ENCODE data around the gene KLHL14. TPM values are rescaled to one million over a fixed set of nuclear protein-coding genes. Genes with fewer than 3 reads are reported as not detected.
"Not testable (repeated sequence)": the region's sequence is repeated elsewhere in the genome, so short reads cannot be mapped to it uniquely, and the experiment has no call there.

The KLHL14 gene
- total and polyA plus RNA-seq, 10 of the 15 experiments (the other 5 are each of a cell fraction or from before 2014, with no cell fraction given) = 0.03 to 0.05 TPM; not detected in 8

DNA sequence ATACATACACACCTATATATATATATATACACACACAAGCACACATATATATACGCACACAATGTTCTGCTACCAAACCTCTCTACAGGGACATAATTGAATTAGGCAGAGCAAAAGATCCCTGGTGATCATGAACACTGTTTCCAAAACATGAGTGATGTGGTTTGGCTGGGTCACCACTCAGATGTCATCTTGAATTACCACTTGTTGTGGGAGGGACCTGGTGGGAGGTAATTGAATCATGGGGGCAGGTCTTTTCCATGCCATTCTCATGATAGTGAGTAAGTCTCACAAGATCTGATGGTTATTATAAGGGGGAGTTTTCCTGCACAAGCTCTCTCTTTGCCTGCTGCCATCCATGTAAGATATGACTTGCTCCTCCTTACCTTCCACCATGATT lies 135.2 kb downstream of the KLHL14 start:
- intact Hi-C loops (cut with micrococcal nuclease; ENCODE audit: unreplicated experiment); H3K4me1 ChIP-seq (ENCODE audit: control insufficient read depth, insufficient read depth, low read length); H3K27me3 ChIP-seq (replicated peaks in 1 of 2; ENCODE audit: control insufficient read depth in 2 of 2, insufficient read depth in 2 of 2, low read length in 1 of 2); H3K4me3 ChIP-seq; in situ Hi-C loops (cut with MboI); H3K9ac ChIP-seq (ENCODE audit: control insufficient read depth, insufficient read depth, low read length); DNase-seq (ENCODE audit: low read depth, low spot score); BruUV-seq (replicated peaks); H4K20me1 ChIP-seq (ENCODE audit: control insufficient read depth, insufficient read depth); FAIRE-seq; H3K4me2 ChIP-seq (ENCODE audit: control insufficient read depth, insufficient read depth); SMC1A ChIA-PET (ENCODE audit: uncharacterized antibody, unreplicated experiment); H3K36me3 ChIP-seq (ENCODE audit: control insufficient read depth in 2 of 2, insufficient read depth in 2 of 2, low read length in 1 of 2); H2AFZ ChIP-seq (ENCODE audit: control insufficient read depth, low read depth, low read length); H3K9me3 ChIP-seq (replicated peaks; ENCODE audit: control insufficient read depth, insufficient read depth, low read length); RAD21 ChIA-PET (ENCODE audit: unreplicated experiment); ATAC-seq; POLR2A ChIA-PET; CTCF ChIA-PET; H3K79me2 ChIP-seq (ENCODE audit: control insufficient read depth, insufficient read depth, low read length); H3K27ac ChIP-seq (ENCODE audit: control insufficient read depth, insufficient read depth): not testable (repeated sequence)
- 82% methylated on average over 1 of the region's 1 CpG for WGBS (ENCODE audit: insufficient coverage, insufficient replicate concordance, low lambda C conversion rate, missing lambda C conversion rate)

DNA sequence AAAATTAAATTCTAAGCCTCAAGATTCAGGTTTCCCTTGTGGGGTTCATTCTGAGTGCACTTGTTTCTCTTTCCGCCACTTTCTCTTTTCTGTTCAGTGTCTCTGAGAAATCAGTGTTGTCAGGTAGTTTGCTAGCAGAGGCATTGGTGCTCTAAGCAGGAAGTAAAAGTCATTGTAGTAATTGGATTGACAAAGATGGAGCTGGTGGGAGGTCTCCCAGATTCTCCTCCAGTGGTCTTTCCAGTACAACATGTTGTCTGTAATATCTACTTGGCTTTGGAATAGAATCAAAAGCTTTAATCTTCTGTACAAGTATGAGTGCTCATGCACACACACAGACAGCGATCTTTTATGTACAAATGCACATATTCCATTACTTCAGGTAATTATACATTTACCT lies 135.6 kb downstream of the KLHL14 start:
- ChIA-PET SMC1A (ENCODE audit: uncharacterized antibody, unreplicated experiment) (no interaction called here), RAD21 (ENCODE audit: unreplicated experiment) (no interaction called here), POLR2A (no interaction called here), CTCF (no interaction called here)
- H3K4me1 ChIP-seq (ENCODE audit: control insufficient read depth, insufficient read depth, low read length) = no peaks in the 10 kb centered on the region
- in situ Hi-C loops (cut with MboI) = no loop called here
- no peaks in the 10 kb centered on the region for H3K9me3 ChIP-seq (replicated peaks; ENCODE audit: control insufficient read depth, insufficient read depth, low read length)
- H3K4me3 ChIP-seq = no peak overlapping the region
- DNase-seq (ENCODE audit: low read depth, low spot score) = no peak
- no peaks in the 10 kb centered on the region for H3K79me2 ChIP-seq (ENCODE audit: control insufficient read depth, insufficient read depth, low read length)
- intact Hi-C loops (cut with micrococcal nuclease; ENCODE audit: unreplicated experiment) = no loop called here
- H3K9ac ChIP-seq (ENCODE audit: control insufficient read depth, insufficient read depth, low read length) = no peak overlapping the region
- ATAC-seq = no peak
- no TSS peak for BruUV-seq (replicated peaks)
- H3K27ac ChIP-seq (ENCODE audit: control insufficient read depth, insufficient read depth) = no peak overlapping the region
- H3K36me3 ChIP-seq (ENCODE audit: control insufficient read depth in 2 of 2, insufficient read depth in 2 of 2, low read length in 1 of 2) = no peaks in the 10 kb centered on the region
- no peak overlapping the region for H2AFZ ChIP-seq (ENCODE audit: control insufficient read depth, low read depth, low read length)
- FAIRE-seq = no peak
- H3K27me3 ChIP-seq (replicated peaks in 1 of 2; ENCODE audit: control insufficient read depth in 2 of 2, insufficient read depth in 2 of 2, low read length in 1 of 2) = no peaks in the 10 kb centered on the region
- WGBS (ENCODE audit: insufficient coverage, insufficient replicate concordance, low lambda C conversion rate, missing lambda C conversion rate) = 43% methylated on average over 2 of the region's 2 CpGs
- no peak overlapping the region for H3K4me2 ChIP-seq (ENCODE audit: control insufficient read depth, insufficient read depth)
- H4K20me1 ChIP-seq (ENCODE audit: control insufficient read depth, insufficient read depth) = no peaks in the 10 kb centered on the region
- TF ChIP-seq POLR2AphosphoS5 (IDR thresholded peaks at IDR 0.05; ENCODE audit: low read length) (no peak), MYB (IDR thresholded peaks at IDR 0.05; ENCODE audit: borderline replicate concordance, low read depth, low read length) (no peak), IKZF1 (conservative IDR thresholded peaks at IDR 0.05) (no peak), SIN3A (IDR thresholded peaks at IDR 0.05; ENCODE audit: low read depth, low read length) (no peak), BHLHE40 (IDR thresholded peaks at IDR 0.05; ENCODE audit: borderline replicate concordance in 1 of 2, low read depth in 2 of 2, low read length in 1 of 2) (no peak), SREBF1 (IDR thresholded peaks at IDR 0.05; ENCODE audit: low read length) (no peak), ESRRA (IDR thresholded peaks at IDR 0.05; ENCODE audit: low read length) (no peak)
- TF ChIP-seq, protein P1, sequence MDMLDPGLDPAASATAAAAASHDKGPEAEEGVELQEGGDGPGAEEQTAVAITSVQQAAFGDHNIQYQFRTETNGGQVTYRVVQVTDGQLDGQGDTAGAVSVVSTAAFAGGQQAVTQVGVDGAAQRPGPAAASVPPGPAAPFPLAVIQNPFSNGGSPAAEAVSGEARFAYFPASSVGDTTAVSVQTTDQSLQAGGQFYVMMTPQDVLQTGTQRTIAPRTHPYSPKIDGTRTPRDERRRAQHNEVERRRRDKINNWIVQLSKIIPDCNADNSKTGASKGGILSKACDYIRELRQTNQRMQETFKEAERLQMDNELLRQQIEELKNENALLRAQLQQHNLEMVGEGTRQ (IDR thresholded peaks at IDR 0.05; ENCODE audit: borderline replicate concordance, low read depth, low read length) = no peak
- TF ChIP-seq, protein P2, sequence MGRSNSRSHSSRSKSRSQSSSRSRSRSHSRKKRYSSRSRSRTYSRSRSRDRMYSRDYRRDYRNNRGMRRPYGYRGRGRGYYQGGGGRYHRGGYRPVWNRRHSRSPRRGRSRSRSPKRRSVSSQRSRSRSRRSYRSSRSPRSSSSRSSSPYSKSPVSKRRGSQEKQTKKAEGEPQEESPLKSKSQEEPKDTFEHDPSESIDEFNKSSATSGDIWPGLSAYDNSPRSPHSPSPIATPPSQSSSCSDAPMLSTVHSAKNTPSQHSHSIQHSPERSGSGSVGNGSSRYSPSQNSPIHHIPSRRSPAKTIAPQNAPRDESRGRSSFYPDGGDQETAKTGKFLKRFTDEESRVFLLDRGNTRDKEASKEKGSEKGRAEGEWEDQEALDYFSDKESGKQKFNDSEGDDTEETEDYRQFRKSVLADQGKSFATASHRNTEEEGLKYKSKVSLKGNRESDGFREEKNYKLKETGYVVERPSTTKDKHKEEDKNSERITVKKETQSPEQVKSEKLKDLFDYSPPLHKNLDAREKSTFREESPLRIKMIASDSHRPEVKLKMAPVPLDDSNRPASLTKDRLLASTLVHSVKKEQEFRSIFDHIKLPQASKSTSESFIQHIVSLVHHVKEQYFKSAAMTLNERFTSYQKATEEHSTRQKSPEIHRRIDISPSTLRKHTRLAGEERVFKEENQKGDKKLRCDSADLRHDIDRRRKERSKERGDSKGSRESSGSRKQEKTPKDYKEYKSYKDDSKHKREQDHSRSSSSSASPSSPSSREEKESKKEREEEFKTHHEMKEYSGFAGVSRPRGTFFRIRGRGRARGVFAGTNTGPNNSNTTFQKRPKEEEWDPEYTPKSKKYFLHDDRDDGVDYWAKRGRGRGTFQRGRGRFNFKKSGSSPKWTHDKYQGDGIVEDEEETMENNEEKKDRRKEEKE (IDR thresholded peaks at IDR 0.05) = no peak
- TF ChIP-seq, protein P3, sequence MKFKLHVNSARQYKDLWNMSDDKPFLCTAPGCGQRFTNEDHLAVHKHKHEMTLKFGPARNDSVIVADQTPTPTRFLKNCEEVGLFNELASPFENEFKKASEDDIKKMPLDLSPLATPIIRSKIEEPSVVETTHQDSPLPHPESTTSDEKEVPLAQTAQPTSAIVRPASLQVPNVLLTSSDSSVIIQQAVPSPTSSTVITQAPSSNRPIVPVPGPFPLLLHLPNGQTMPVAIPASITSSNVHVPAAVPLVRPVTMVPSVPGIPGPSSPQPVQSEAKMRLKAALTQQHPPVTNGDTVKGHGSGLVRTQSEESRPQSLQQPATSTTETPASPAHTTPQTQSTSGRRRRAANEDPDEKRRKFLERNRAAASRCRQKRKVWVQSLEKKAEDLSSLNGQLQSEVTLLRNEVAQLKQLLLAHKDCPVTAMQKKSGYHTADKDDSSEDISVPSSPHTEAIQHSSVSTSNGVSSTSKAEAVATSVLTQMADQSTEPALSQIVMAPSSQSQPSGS (IDR thresholded peaks at IDR 0.05; ENCODE audit: low read length) = no peak
- TF ChIP-seq, protein P4, sequence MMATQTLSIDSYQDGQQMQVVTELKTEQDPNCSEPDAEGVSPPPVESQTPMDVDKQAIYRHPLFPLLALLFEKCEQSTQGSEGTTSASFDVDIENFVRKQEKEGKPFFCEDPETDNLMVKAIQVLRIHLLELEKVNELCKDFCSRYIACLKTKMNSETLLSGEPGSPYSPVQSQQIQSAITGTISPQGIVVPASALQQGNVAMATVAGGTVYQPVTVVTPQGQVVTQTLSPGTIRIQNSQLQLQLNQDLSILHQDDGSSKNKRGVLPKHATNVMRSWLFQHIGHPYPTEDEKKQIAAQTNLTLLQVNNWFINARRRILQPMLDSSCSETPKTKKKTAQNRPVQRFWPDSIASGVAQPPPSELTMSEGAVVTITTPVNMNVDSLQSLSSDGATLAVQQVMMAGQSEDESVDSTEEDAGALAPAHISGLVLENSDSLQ (IDR thresholded peaks at IDR 0.05) = no peak
- TF ChIP-seq, protein P5, sequence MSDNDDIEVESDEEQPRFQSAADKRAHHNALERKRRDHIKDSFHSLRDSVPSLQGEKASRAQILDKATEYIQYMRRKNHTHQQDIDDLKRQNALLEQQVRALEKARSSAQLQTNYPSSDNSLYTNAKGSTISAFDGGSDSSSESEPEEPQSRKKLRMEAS (IDR thresholded peaks at IDR 0.05; ENCODE audit: low read depth, low read length) = no peak

Measured in GM12878 (cell line).